ENCODE results near the gene NTF4.

DNA sequence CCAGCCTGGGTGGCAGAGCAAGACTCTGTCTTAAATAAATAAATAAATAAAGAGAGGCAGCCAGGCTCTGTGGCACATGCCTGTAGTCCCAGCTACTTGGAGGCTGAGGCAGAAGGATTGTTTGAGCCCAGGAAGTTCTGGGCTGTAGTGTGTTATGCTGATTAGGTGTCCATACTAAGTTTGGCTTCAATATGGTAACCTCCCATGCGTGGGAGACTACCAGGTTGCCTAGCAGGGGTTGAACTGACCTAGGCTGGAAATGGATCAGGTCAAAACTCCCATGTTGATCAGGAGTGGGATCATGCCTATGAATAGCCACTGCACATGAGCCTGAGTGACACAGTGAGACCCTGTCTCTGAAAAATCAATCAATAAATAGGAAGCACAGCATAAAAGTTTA is 16.7 kb upstream of the NTF4 start:
- TF ChIP-seq CTCF (IDR thresholded peaks at IDR 0.05; ENCODE audit: low read length) (no peak), EZH2 (optimal IDR thresholded peaks at IDR 0.05; ENCODE audit: low read depth, low read length) (no peak), EZH2phosphoT487 (IDR thresholded peaks at IDR 0.05; ENCODE audit: low read length) (no peak)

Measured in MM.1S (cell line).